ENCODE results near the gene SUGCT.
"Not testable (repeated sequence)": the region's sequence is repeated elsewhere in the genome, so short reads cannot be mapped to it uniquely, and the experiment has no call there.

Gene SUGCT

DNA sequence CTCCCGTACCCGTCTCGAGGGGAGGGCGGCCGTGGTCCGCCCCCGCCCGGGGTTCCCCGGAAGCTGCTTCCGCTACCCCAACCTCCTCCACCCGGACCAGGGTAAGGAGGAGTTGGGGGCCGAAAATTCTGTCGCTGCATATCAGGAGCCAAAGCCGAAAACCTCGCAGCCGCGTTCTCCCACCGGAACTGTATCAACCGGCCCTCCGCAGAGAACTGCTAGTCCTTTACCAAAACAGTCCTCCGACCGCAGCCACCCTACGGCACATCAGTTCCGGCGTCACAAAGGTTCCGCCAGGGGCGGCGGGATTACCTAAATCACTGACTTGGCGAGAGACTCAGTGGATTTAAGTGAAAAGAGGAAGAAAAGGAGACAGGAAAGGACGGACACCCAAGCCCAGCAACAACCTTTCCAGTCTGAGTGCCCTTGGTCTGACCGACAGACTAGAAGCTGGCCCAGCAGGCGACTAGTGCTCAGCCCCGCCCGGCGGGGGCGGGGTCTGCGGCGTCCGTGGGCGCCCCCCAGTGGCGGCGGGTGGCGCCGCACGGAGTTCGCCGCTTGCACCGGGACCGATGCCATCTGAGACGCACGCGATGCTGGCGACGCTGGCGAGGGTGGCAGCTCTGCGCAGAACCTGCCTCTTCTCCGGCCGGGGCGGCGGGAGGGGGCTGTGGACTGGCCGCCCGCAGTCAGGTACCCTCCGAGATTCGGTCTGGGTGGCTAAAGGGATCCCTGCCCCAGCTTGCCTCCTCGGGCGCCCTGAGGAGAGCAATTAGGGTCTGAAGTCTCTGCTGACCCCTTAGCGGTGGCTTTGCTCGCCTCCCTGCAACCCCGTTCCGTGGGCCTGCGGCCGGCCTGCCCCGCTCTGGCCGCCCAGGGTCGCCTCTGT, at the start of gene SUGCT, which contains the start of gene MPLKIP:
SUGCT (plus strand) TSS at position 578 of the 889 bp plus-strand sequence.
MPLKIP (minus strand) TSS at position 195 of the 889 bp plus-strand sequence; CDS start at position 140, 55 bp downstream.
- DNase-seq (ENCODE audit: low spot score), result peak; percentile 91

DNA sequence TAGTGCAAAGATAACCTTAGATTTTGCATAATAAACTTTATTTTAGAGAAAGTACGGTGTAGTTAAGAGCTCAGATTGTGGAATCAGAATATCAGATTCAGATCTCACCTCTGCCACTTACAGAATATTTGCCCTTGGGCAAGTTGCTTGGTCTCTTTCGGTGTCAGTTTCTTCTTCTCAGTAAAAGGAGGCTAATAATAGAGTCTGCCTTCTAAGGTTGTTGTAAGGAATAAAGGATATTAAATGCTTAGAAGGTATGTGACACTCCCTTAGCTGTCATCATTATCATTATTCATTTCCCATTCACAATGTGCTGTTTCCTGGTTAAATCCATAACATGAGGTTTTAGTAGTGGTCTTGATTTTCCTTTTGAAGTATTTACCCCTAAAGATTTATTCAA, 42.6 kb upstream of the SUGCT start:
- DNase-seq (ENCODE audit: low spot score), result no peak

DNA sequence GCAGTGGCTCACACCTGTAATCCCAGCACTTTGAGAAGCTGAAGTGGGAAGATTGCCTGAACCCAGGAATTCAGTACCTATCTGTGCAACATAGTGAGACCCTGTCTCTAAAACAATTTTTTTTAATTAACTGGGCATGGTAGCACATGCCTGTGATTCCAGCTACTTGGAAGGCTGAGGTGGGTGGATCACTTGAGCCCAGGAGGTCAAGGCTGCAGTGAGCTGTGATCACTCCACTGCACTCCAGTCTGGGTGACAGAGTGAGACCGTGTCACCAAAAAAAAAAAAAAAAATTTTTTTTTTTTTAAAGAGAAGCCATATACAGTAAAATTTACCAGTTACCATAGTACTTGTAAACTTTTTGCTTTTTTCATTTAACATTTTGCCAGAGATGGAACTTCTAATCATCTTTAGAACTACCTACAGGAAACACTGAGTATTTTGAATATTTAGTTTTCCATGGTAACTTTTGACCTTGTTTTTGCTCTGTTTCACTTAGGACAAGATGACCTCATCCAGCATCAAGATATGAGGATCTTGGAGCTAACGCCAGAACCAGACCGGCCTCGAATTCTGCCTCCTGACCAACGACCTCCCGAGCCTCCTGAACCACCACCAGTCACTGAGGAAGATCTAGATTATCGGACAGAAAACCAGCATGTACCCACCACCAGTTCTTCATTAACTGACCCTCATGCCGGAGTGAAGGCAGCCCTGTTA, 41.0 kb upstream of the SUGCT start:
- no peak for DNase-seq (ENCODE audit: low spot score)

DNA sequence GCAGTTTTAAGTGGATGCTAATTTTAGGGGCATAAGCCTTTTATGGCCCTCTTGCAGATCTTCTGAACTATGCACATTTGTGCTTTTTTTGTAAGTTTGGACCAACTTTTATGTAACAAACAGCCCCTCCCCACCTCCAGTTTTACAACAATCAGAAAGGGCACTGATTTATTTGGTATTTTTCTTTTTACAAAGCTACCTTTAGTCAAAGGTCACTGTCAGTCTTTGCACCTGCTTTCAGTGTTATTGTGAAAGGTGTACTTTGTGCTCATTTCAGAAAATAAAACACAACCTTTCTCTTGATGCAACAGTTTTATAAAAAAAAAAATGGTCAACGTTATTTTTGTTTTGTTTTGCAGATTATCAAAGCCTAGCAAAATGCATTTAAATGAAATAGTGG, 39.6 kb upstream of the SUGCT start:
- no peak for DNase-seq (ENCODE audit: low spot score)

DNA sequence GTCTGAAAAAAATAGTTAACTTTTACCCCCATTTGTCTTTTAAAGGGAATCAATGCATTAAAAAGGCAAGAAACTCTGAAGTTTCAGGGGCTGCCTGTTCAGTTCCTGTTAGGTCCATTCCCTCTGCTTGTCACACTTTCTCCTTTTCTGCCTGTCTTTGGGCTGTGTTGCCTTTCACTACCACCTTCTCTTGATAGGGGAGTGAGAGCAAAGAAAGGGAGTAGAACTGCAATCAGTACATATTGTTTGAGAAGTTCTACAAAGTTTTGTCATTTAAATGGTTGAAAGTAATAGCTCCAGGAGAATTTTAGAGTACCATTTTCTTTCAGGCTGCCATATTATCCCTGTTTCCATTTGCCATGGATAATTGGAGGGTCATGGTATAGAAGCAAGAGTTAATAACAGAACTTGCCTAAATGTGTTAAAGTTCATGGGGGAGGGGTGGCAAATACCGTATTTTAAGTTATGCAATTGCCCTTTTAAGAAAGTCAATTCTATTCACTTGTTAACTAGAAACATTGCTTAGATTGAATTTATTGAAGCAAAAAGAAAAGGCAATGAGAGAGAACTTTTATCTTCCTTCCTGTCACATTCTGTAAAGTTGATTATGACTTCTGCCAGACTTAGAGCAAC, 39.0 kb upstream of the SUGCT start:
- DNase-seq (ENCODE audit: low spot score), result no peak

DNA sequence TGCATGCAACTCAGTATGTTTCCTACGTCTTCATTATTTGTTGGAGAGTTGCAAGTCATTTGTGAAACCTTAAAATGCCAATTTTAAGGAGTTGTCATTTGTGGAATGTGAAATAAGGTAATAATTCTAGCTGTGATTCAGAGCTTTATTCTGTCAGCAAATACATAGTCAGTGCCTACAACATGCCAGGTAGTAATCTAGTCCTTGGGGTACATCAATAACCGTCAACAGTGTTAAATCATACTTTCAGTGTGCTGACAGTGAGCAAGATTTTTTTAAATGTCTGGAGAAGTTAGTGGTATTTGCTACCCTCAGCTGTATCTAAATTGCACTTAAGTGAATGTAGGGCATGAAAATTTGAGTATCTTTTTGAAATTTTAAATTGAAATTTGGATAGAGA, 37.1 kb upstream of the SUGCT start:
- no peak for DNase-seq (ENCODE audit: low spot score)

DNA sequence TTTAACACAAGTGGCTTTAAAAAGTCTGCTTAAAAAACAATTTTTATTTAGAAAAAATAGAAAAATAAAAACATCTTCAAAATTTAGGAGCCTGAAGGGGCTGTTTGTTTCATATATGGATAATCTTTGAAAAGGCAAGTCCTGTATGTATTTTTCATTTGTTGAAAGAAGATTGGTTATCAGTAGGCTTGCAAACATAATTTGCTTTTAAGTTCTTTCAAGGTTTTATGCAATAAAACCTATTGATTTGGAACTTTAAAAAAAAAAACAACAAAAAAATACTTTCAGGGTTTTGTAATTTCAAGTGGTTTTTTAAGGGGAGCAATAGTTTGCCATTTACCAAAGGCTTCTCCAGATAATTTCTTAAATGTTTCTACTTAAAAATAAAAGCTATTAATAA, 36.0 kb upstream of the SUGCT start:
- DNase-seq (ENCODE audit: low spot score), result no peak

DNA sequence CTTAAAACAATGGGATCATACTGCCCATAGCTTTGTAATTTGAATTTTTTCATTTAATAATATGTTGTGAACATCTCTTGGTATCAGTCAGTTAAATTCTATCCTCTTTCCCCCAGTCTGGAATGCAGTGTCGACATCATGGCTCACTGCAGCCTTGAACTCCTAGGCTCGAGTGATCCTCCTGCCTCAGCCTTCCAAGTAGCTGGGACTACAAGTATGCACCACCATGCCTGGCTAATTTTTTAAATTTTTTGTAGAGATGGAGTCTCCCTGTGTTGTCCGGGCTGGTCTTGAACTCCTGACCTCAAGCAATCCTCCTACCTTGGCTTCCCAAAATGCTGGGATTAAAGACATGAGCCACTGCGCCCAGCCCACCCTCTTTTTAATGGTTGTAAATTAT, 35.0 kb upstream of the SUGCT start:
- DNase-seq (ENCODE audit: low spot score), result no peak

DNA sequence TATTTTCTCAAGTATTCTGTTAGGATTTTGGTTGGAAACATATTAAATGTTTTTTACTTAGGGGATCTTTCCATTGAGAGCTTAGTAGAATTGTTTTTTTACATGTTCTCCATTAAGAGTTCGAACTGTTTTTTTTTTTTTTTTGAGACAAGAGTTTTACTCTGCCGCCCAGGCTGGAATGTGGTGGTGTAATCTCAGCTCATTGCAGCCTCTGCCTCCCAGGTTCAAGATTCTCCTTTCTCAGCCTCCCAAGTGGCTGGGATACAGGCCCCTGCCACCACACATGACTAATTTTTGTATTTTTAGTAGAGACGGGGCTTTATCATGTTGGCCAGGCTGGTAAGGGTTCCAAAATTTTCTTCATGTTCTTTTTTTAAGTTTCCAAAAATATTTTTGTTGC, 33.6 kb upstream of the SUGCT start:
- DNase-seq (ENCODE audit: low spot score), result no peak

DNA sequence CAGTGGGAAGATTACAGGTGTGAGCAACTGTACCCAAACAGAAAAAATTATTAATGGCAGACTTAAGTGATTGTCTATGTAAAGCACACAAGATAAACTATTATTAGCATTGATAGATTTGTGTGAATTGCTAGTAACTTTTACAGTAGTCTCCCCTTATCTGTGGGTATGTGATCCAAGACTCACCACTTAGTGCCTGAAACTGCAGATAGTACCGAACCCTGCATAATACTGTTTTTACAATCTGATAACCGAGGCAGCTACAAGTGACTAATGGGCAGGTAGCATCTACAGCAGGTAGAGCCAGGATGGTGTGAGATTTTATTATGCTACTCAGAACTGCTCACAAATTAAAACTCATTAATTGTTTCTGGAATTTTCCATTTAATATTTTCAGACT, 31.9 kb upstream of the SUGCT start:
- no peak for DNase-seq (ENCODE audit: low spot score)

DNA sequence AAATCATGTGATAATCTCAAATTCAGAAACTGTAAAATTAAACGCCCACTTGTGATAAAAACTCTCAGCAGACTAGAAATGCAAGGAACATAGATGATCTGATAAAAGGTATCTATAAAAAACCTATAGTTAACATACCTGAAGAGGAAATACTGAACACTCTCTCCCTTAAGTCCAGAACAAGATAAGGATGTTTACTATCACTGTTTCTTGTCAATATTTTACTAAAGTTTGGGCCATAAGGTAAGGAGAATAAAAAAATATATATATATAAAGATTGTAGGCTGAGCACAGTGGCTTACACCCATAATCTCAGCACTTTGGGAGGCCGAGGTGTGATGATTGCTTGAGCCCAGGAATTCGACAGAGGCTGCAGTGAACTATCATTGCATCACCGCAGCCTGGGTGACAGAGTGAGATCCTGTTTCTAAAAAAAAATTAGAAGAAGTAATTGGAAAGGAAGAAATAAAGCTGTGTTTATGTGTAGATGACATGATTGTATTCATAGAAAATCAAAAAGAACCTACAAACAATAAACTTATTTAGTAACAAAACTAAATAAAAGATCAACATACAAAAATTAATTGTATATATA, 28.8 kb upstream of the SUGCT start:
- no peak for DNase-seq (ENCODE audit: low spot score)

DNA sequence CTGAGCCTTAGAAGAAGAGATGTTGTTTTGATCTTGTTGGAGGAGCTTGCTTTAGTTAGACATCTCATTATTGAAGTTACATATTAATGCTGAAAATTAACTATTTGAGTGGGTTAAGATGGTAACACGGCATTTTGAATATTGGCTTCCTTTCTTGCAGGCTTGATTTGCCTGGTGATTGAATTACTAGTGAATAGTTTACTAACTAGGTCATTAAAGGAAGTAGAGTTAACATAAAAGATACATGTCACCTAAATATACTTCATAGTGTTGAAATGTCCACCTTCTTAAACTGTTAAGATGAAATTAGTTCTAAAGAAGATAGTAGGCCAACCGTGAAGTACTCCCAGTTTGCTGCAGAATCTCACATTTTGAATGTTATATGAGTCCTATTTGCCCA, 18.9 kb upstream of the SUGCT start:
- no peak for DNase-seq (ENCODE audit: low spot score)

DNA sequence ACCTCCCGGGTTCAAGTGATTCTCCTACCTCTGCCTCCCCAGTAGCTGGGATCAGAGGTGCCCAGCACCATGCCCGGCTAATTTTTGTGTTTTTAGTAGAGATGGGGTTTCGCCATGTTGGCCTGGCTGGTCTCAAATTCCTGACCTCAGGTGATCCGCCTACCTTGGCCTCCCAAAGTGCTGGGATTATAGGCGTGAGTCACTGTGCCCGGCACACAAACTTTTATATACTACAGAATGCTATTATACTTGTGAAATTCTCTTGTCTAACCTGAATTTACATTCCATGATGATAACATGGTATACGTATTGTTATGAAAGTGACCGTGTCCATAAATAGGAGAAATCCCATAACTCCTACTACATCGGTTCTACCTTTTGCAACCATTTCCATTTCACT, 17.6 kb upstream of the SUGCT start:
- not testable (repeated sequence) for DNase-seq (ENCODE audit: low spot score)

DNA sequence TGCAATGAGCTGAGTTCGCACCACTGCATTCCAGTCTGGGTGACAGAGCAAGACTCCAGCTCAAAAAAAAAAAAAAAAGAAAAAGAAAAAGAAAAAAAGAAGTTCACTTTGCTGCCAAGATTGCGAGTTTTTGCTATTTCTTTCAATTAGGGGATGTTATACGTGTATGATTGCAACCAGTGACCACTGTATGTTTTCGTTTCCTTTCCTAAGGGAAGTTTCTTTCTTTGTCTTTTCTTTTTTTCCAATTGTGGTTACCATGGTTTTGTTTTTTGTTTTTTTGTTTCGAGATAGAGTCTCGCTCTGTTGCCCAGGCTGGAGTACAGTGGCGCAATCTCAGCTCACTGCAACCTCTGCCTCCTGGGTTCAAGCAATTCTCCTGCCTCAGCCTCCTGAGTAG, 16.6 kb upstream of the SUGCT start:
- DNase-seq (ENCODE audit: low spot score), result not testable (repeated sequence)

DNA sequence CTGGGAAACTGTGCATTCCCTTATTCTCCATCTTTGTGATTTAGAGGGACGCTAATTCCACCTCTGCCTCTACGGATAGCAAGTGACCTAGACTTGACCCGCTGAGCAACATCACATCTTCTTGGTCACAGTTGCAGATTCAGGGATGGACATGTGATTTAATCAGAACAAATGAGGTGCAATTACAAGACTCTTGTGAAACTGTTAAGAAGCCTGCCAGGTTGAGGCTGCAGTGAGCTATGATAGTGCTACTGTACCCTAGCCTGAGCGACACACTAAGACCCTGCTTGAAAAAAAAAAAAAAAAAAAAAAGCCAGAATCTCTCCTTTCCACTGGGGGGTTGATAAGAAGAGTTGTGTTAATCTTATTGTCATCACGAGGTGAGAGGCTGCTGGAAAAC, 14.8 kb upstream of the SUGCT start:
- DNase-seq (ENCODE audit: low spot score), result no peak

DNA sequence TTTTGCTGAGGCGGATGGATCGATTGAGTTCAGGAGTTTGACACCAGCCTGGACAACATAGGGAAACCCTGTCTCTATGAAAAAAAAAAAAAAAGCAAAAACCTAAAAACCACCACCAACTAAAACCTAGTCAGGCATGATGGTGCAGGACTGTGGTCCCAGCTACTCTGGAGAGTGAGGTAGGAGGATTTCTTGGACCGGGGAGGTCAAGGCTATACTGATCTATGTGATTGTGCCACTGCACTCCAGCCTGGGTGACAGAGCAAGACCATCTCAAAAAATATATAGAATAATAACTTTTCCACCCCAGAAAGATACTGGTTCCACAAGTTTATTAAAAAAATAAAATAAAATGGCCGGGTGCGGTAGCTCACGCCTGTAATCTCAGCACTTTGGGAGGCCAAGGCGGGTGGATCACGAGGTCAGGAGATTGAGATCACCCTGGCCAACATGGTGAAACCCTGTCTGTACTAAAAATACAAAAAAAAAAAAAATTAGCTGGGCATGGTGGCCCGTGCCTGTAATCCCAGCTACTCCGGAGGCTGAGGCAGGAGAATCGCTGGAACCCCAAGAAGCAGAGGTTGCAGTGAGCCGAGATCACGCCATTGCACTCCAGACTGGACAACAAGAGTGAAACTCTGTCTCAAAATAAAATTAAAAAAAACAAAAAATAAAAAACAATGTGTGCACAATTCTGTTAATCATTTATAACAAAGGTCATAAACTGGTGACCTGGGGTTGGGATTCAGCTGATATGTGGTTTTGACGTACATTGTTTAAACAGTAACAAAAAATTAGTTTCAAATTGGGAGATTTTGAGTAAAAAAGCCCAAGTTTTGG, 12.5 kb upstream of the SUGCT start:
- not testable (repeated sequence) for DNase-seq (ENCODE audit: low spot score)

DNA sequence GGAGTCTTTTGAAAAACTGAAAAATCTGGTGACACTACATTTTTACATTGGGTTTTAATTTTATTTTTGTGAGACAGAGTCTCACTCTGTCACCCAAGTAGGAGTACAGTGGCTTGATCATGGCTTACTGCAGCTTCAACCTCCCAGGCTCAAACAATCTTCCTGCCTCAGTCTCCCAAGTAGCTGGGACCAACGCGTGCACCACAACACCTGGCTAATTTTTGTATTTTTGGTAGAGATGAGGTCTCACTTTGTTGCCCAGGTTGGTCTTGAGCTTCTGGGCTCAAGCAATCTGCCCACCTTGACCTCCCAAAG, 11.9 kb upstream of the SUGCT start:
- DNase-seq (ENCODE audit: low spot score), result no peak

DNA sequence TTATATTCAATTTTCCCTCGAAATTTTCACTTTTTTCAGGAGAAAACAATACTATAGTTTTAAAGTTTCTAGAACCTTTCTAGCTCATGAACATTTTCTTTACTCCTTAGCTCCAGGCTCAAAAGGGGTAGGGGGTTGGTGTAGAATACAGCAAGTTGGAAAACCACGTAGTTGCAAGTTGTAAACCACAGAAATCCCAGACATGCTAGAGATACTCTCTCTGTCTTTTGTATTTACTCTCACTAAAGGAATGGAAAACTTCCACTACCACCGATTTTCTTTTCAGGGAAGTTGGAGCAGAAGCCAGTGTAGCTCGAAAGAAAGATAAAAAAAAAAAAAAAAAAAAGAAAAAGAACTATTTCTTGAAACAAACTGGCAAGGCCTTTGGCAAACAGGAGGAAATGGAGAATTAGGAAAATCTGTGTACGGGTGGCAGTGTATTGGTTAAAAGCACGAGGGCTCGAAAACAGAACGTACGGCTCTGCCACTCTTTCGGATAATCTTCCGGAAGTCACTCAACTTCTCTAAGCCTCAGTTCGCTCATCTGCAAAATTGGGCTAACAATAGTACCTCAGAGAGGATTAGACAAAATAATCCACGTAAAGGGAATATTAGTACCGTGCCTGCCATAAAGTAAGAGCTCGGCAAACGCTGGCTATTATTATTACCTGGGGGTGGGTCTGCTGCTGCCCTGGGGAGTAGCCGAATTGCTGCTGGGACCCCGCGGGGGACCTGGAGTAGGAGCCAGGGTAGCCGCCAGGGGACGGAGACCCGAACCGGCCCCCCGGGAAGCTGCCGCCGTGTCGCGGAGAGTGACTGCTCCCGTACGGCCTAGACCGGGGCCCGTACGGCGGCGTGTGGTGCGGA, 1.0 kb upstream of the SUGCT start:
- no peak for DNase-seq (ENCODE audit: low spot score)

DNA sequence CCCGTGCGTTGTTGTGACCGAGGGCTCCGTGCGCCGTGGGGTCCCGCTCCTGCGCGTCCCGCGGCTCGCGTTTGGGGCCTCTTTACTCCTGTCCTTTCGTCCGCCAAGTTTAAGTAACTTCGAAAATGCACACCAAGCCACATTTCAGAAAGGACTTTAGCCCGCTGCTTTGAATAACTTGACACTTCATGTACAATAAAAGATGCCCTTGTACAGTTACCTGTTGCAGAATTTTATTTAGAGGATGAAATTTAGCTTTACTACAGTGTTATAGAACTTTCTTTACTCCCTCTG, 459 bp downstream of the SUGCT start:
- DNase-seq (ENCODE audit: low spot score), result no peak

DNA sequence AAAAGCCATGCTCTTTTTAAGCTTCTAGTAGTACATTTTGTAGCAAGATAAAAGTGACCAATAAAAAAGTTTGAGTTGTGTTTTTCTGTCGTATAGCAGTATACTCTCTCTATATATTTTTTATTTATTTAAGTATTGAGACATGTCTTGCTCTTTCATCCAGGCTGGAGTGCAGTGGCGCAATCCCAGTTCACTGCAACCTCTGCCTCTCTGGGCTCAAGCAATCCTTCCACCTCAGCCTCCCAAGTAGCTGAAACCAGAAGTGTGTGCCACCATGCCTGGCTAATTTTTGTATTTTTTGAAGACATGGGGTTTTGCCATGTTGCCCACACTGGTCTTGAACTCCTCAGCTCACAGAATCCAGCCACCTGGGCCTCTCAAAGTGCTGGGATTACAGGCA, 2.8 kb downstream of the SUGCT start:
- no peak for DNase-seq (ENCODE audit: low spot score)

DNA sequence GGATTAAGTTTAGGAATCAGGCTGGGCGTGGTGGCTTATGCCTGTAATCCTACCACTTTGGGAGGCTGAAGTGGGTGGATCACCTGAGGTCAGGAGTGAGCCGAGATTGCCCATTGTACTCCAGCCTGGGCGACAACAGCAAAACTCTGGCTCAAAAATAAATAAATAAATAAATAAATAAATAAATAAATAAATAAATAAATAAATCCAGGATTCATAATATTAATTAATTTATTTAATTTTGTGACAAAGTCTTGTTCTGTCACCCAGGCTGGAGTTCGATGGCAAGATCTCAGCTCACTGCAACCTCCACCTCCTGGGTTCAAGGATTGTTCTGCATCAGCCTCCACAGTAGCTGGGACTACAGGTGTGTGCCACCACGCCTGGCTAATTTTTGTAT, 4.2 kb downstream of the SUGCT start:
- no peak for DNase-seq (ENCODE audit: low spot score)

All from left forelimb (tissue), 1 donor.